ENCODE data around the gene GNAI3. TPM values are rescaled to one million over a fixed set of nuclear protein-coding genes. Genes with fewer than 3 reads are reported as not detected.

Gene GNAI3
- total and polyA plus RNA-seq, 2 of the 8 experiments (the other 6 are each of a cell fraction or from before 2014, with no cell fraction given): 4.0 to 9.8 TPM

- no peak for TF ChIP-seq CHD7 (IDR thresholded peaks at IDR 0.05; ENCODE audit: insufficient replicate concordance, low read length)
- no peak for TF ChIP-seq HDAC2 (IDR thresholded peaks at IDR 0.05; ENCODE audit: borderline replicate concordance in 1 of 2, low read depth in 2 of 2, low read length in 2 of 2)
- no peak for TF ChIP-seq YY1 (IDR thresholded peaks at IDR 0.05; ENCODE audit: low read depth, low read length)
- TF ChIP-seq POU5F1 (IDR thresholded peaks at IDR 0.05; ENCODE audit: low read depth, low read length): no peak
- TF ChIP-seq KDM4A (IDR thresholded peaks at IDR 0.05; ENCODE audit: low read depth, low read length, severe bottlenecking): no peak
- no peak for TF ChIP-seq RNF2 (IDR thresholded peaks at IDR 0.05; ENCODE audit: borderline replicate concordance, low read depth, low read length, missing control alignments, poor library complexity, severe bottlenecking)
- TF ChIP-seq TCF12 (IDR thresholded peaks at IDR 0.05; ENCODE audit: low read depth, low read length): no peak
Observed at GRCh38 chr1:109500941-109501381, 47.5 kb upstream of the GNAI3 start (continued).

Data from H1 (cell line).